AG04449 (cell line): Measurements from ENCODE around the gene SUPT3H.
A peak's percentile ranks its signal among the peaks of the same experiment; 100 is the strongest.

Experiments used
- CTCF ChIA-PET: fragments of 350-600 bp; formaldehyde crosslinking; extraction: SDS; loops from one replicate; lab custom pipeline; 2021; ENCODE audit warnings: antibody characterized with exemption; lab: Yijun Ruan, JAX
- POLR2A ChIA-PET: fragments of 400-600, 350-600 bp; formaldehyde crosslinking; extraction: SDS; loops from one replicate; lab custom pipeline; 2020; ENCODE audit warnings: antibody characterized with exemption, inconsistent platforms; lab: Yijun Ruan, JAX
- DNase-seq: peaks from one replicate; pipeline ENCODE4 v3.0.0-alpha.2; 2010; ENCODE audit warnings: low read depth, low spot score
- H3K4me3 ChIP-seq: 2 replicates; pipeline ENCODE4 v1.5.1; 2011; ENCODE audit warnings: low read depth, mild to moderate bottlenecking, control low read depth, low read length
- TF ChIP-seq, protein P1 (sequence below): IDR thresholded peaks from one replicate; pipeline ENCODE4 v1.5.1; 2011; ENCODE audit warnings: mild to moderate bottlenecking, moderate library complexity, low read length, control low read depth, inconsistent platforms; ENCODE audit not compliant: insufficient read depth; ENCODE audit errors: missing control alignments

SUPT3H gene

GRCh38 chr6:44858998-44859397 lies 518.7 kb downstream of the SUPT3H start:
- POLR2A ChIA-PET = no interaction called here
- CTCF ChIA-PET = interaction anchor here (0.6 to 1.4 kb wide), 5 partner anchors 20 to 855 kb away, joined by 3 read pairs; no protein-coding TSS in a partner anchor
- H3K4me3 ChIP-seq = no peak overlapping the region
- TF ChIP-seq, protein P1, sequence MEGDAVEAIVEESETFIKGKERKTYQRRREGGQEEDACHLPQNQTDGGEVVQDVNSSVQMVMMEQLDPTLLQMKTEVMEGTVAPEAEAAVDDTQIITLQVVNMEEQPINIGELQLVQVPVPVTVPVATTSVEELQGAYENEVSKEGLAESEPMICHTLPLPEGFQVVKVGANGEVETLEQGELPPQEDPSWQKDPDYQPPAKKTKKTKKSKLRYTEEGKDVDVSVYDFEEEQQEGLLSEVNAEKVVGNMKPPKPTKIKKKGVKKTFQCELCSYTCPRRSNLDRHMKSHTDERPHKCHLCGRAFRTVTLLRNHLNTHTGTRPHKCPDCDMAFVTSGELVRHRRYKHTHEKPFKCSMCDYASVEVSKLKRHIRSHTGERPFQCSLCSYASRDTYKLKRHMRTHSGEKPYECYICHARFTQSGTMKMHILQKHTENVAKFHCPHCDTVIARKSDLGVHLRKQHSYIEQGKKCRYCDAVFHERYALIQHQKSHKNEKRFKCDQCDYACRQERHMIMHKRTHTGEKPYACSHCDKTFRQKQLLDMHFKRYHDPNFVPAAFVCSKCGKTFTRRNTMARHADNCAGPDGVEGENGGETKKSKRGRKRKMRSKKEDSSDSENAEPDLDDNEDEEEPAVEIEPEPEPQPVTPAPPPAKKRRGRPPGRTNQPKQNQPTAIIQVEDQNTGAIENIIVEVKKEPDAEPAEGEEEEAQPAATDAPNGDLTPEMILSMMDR = no peak
- no peak for DNase-seq

DNA sequence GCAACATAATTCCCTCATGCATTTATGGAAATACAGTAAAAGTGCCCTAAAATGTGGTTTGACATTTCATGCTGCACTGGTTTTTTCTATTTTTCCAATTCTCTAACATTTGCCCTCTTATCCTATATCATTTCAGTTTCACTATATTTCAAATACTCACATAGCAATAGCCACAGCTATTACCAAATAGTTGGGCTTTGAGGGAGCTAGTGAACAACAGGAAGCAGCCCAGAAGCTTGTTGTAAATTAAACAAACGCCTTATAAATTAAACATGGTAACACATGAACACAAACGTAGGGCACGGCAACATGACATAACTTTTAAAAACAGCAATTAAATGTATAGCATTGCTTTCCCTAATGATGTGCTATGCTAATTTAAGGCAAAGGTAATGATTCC lies 521.3 kb downstream of the SUPT3H start:
- TF ChIP-seq, protein P1 = no peak
- CTCF ChIA-PET = interaction anchor here (1.7 kb wide), 1 partner anchor 201 kb away, joined by 6 read pairs; no protein-coding TSS in a partner anchor
- no peak for DNase-seq
- POLR2A ChIA-PET = no interaction called here
- no peak overlapping the region for H3K4me3 ChIP-seq

DNA sequence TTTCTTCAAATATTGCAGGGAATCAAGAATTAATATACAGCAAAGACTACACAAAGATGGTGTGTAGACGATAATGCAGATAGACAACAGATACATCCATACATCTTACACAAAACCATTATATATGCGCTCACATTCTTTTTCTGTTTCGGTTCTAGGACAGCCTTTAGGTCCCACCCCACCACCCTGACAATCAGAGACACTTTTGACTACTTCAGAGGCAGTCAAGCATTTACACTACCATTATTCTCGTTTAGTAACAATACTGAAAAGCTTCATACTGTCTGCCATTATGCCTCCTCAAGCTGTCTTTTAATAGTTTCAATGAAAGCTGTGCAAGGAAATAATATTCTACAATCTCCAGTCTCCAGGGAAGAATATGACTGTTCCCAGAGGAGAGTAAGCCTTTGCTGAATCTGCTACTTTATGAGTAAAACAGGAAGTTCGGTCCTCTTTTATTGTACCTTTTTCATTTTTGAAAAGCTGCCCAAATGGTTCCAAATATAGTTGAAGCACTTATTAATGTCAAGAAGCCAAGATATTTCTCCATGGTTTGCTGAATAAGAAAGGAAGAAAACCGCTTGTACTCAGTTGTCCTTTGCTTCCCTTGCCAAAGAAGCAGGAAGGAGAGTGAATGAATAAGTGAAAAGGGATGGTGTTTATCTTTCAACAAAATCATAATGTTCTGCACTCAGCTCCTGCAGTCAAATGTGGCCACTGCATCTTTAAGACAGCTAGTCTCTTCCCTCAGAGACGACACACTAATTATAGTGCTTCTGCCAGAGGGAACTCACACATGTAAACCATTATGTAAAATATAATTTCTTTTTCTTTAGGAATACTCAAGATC lies 521.9 kb downstream of the SUPT3H start:
- peak; percentile 49 for DNase-seq
- ChIA-PET CTCF (no interaction called here), POLR2A (interaction anchor here (0.6 kb wide), 1 partner anchor 859 kb away, joined by 3 read pairs; no protein-coding TSS in a partner anchor)
- no peak overlapping the region for H3K4me3 ChIP-seq
- TF ChIP-seq, protein P1 = no peak

DNA sequence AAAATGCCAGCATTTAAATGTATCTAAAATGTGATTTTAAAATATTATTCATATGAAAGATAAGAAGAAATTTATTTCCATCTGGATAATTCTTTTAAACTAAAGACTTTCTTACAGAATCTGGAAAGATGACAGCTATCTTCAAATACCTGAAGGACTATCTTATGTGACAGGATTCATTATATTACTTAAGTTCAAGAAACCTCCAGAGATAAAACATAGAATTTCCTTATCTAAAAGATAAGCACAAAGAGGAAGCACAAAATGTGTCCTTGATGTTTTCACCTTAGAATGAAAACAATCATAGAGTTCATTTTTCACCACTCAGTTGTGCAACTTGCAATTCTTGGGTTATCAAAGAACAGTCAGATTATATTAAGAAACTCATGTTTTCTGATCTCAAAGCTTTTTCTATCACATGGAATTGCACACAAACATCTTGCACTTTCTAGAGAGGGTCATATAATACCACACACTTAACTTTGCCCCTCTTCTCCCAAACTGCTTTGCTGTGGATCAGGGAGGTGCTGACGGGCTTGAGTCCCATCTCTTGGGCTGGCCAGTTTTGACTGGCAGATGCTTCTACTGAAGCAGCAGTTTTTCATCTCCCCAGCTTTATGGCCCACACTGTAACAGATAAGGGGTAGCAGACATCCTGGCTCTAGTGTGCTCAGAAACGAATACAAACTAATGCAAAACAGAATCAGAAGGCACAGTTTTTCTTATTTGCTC lies 522.9 kb downstream of the SUPT3H start:
- no peak overlapping the region for H3K4me3 ChIP-seq
- ChIA-PET CTCF (interaction anchor here (1.0 to 3.2 kb wide), 2 partner anchors 26 to 199 kb away, joined by 3 to 10 read pairs; no protein-coding TSS in a partner anchor), POLR2A (interaction anchor here (0.6 kb wide), 1 partner anchor 860 kb away, joined by 3 read pairs; no protein-coding TSS in a partner anchor)
- no peak for DNase-seq
- TF ChIP-seq, protein P1 = no peak

DNA sequence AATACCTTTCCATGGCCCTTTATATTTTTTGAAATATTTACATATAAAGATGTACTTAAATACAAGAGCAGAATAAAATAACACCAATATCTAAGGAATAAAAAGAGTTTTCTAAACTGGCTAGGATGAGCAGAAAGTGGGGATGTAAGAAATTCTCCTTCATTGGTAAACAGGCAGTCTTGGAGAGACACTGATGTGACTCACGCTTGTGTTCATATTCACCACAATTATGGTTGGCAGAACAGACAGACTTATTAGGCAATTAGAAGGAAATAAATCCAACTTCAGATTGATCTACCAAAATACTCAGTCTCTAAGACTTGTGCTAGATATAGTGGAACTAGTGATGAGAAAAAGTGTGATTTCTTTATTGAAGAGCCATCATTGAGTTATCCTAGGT lies 526.6 kb downstream of the SUPT3H start:
- DNase-seq = no peak
- TF ChIP-seq, protein P1 = no peak
- ChIA-PET POLR2A (no interaction called here), CTCF (no interaction called here)
- H3K4me3 ChIP-seq = no peak overlapping the region

- ChIA-PET POLR2A (no interaction called here), CTCF (interaction anchor here (1.1 kb wide), 1 partner anchor 375 kb away, joined by 4 read pairs; no protein-coding TSS in a partner anchor)
- no peak overlapping the region for H3K4me3 ChIP-seq
- no peak for DNase-seq
- TF ChIP-seq, protein P1 = no peak
Observed at GRCh38 chr6:44850312-44850711, 527.4 kb downstream of the SUPT3H start.
